ENCODE data around the gene GADD45B. TPM values are rescaled to one million over a fixed set of nuclear protein-coding genes. Genes with fewer than 3 reads are reported as not detected.

The GADD45B gene
- total and polyA plus RNA-seq, 2 of the 4 experiments (the other 2 are of a cell fraction): 30.1 to 106 TPM

- TF ChIP-seq MAZ (IDR thresholded peaks at IDR 0.05; ENCODE audit: borderline replicate concordance, low read depth, low read length) (no peak; the same call in 1 of the 2 replicates), CEBPB (IDR thresholded peaks at IDR 0.05; ENCODE audit: low read depth, low read length) (no peak)
These were observed 13.2 kb downstream of the GADD45B start (continued) for GRCh38 chr19:2488942-2489731.

GRCh38 chr19:2490659-2491058 is 14.7 kb downstream of the GADD45B start:
- peaks cover 11% of the 10 kb centered on the region for H3K9me1 ChIP-seq (ENCODE audit: insufficient read depth, low read length)
- 100% methylated on average over 2 of the region's 7 CpGs; no CpG with 5 or more reads in 1 of the 2 experiments for WGBS, 2 experiments (ENCODE audit: extremely low coverage in 2 of 2, insufficient read length in 1 of 2)
- H3K27me3 ChIP-seq (ENCODE audit: control insufficient read depth, insufficient read depth, low read length): no peaks in the 10 kb centered on the region; the same call in 1 of the 2 replicates
- intact Hi-C loops (cut with micrococcal nuclease) (loop anchor here (1.0 kb wide), 2 partner anchors 13 to 53 kb away; no protein-coding TSS in a partner anchor), dilution Hi-C loops (cut with HindIII; ENCODE audit: low sequenced_read_pairs, unreplicated experiment) (no loop called here), in situ Hi-C loops (cut with MboI; ENCODE audit: low sequenced_read_pairs) (no loop called here)
- peak overlapping the region; percentile 57; the same call in 1 of the 2 replicates for H3K4ac ChIP-seq (ENCODE audit: low read depth, low read length)
- ATAC-seq (ENCODE audit: low read depth) (no peak), DNase-seq (no peak)
- CTCF ChIA-PET: no interaction called here
- peak overlapping the region; percentile 15; the same call in 1 of the 2 replicates for H4K91ac ChIP-seq (ENCODE audit: insufficient read depth, low read depth, low read length)
- no peak overlapping the region for H3K4me3 ChIP-seq (ENCODE audit: insufficient read depth, low read depth, low read length)
- H3K9me3 ChIP-seq (ENCODE audit: control insufficient read depth, insufficient read depth, low read length): no peaks in the 10 kb centered on the region
- no TSS peak for BruUV-seq (replicated peaks)
- no peak overlapping the region for H3K9ac ChIP-seq (ENCODE audit: low read depth, low read length)
- no peak overlapping the region; the same call in 1 of the 2 replicates for H2BK120ac ChIP-seq (ENCODE audit: low read depth, low read length)
- peaks cover 3% of the 10 kb centered on the region; the same call in 1 of the 2 replicates for H4K20me1 ChIP-seq (ENCODE audit: insufficient read depth, low read length)
- H3K23ac ChIP-seq (ENCODE audit: low read depth, low read length): no peak overlapping the region
- H2AK5ac ChIP-seq (ENCODE audit: low read depth, low read length): 0 out of 2 replicates have a peak overlapping the region, but pooled peaks have one; percentile 35
- no peak overlapping the region for H3K18ac ChIP-seq (ENCODE audit: low read depth, low read length)
- H3K14ac ChIP-seq (replicated peaks; ENCODE audit: low read depth, low read length): no peak overlapping the region
- H3K4me1 ChIP-seq (ENCODE audit: control insufficient read depth, insufficient read depth, low read length): peaks cover 20% of the 10 kb centered on the region
- peaks cover 0 to 18% of the 10 kb centered on the region in 2 experiments; a peak in 2 of 4 replicates for H3K79me1 ChIP-seq (ENCODE audit: low read depth in 1 of 2, low read length in 2 of 2)
- POLR2A ChIA-PET (ENCODE audit: unreplicated experiment): no interaction called here
- peak overlapping the region; percentile 67 for H2AFZ ChIP-seq (replicated peaks; ENCODE audit: low read length, poor library complexity)
- no peak overlapping the region for H4K5ac ChIP-seq (ENCODE audit: low read depth, low read length)
- H2BK15ac ChIP-seq (ENCODE audit: low read depth, low read length): no peak overlapping the region
- H3K56ac ChIP-seq (ENCODE audit: extremely low read depth, insufficient read depth, low read length): no peak overlapping the region
- H3K36me3 ChIP-seq (ENCODE audit: control insufficient read depth, insufficient read depth, low read length): no peaks in the 10 kb centered on the region
- no peak overlapping the region for H3K27ac ChIP-seq (ENCODE audit: insufficient read depth, low read length)
- no peak overlapping the region for H2BK5ac ChIP-seq (ENCODE audit: low read depth, low read length, poor library complexity, severe bottlenecking)
- no peak overlapping the region for H2AK9ac ChIP-seq (replicated peaks; ENCODE audit: low read depth, low read length, poor library complexity)
- no peak overlapping the region for H4K8ac ChIP-seq (ENCODE audit: low read depth in 2 of 2, low read length in 2 of 2)
- H3K4me2 ChIP-seq (ENCODE audit: low read depth, low read length): no peak overlapping the region
- no peak overlapping the region; the same call in 1 of the 2 replicates for H2BK20ac ChIP-seq (ENCODE audit: low read depth, low read length)
- no peak for TF ChIP-seq MAFK (IDR thresholded peaks at IDR 0.05; ENCODE audit: low read depth, low read length)
- no peak for TF ChIP-seq SMC3 (IDR thresholded peaks at IDR 0.05; ENCODE audit: low read depth, low read length)
- TF ChIP-seq RFX5 (IDR thresholded peaks at IDR 0.05; ENCODE audit: low read depth, low read length): no peak
- no peak for TF ChIP-seq MAZ (IDR thresholded peaks at IDR 0.05; ENCODE audit: borderline replicate concordance, low read depth, low read length)
- no peak for TF ChIP-seq MXI1 (IDR thresholded peaks at IDR 0.05; ENCODE audit: borderline replicate concordance, low read depth, low read length)
- TF ChIP-seq, protein P1, sequence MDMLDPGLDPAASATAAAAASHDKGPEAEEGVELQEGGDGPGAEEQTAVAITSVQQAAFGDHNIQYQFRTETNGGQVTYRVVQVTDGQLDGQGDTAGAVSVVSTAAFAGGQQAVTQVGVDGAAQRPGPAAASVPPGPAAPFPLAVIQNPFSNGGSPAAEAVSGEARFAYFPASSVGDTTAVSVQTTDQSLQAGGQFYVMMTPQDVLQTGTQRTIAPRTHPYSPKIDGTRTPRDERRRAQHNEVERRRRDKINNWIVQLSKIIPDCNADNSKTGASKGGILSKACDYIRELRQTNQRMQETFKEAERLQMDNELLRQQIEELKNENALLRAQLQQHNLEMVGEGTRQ (IDR thresholded peaks at IDR 0.05; ENCODE audit: low read depth, low read length): no peak
- no peak for TF ChIP-seq RAD21 (IDR thresholded peaks at IDR 0.05; ENCODE audit: low read length)
- TF ChIP-seq FOS (IDR thresholded peaks at IDR 0.05; ENCODE audit: low read depth, low read length): no peak
- TF ChIP-seq, protein P2, sequence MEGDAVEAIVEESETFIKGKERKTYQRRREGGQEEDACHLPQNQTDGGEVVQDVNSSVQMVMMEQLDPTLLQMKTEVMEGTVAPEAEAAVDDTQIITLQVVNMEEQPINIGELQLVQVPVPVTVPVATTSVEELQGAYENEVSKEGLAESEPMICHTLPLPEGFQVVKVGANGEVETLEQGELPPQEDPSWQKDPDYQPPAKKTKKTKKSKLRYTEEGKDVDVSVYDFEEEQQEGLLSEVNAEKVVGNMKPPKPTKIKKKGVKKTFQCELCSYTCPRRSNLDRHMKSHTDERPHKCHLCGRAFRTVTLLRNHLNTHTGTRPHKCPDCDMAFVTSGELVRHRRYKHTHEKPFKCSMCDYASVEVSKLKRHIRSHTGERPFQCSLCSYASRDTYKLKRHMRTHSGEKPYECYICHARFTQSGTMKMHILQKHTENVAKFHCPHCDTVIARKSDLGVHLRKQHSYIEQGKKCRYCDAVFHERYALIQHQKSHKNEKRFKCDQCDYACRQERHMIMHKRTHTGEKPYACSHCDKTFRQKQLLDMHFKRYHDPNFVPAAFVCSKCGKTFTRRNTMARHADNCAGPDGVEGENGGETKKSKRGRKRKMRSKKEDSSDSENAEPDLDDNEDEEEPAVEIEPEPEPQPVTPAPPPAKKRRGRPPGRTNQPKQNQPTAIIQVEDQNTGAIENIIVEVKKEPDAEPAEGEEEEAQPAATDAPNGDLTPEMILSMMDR (conservative IDR thresholded peaks at IDR 0.05; ENCODE audit: low read depth, low read length): no peak
- TF ChIP-seq CHD1 (IDR thresholded peaks at IDR 0.05; ENCODE audit: low read depth, low read length): no peak
- no peak for TF ChIP-seq BHLHE40 (IDR thresholded peaks at IDR 0.05; ENCODE audit: low read depth, low read length)
- TF ChIP-seq POLR2A (IDR thresholded peaks at IDR 0.05; ENCODE audit: low read depth, low read length): no peak
- no peak for TF ChIP-seq CEBPB (IDR thresholded peaks at IDR 0.05; ENCODE audit: low read depth, low read length)

Measured in IMR-90 (cell line).